VCaP (cell line): Measurements from ENCODE around the gene DYSF.

Experiments
- H3K27ac ChIP-seq: fragments of 450-650 bp; 2 replicates; pipeline ENCODE4 v1.5.1; 2017
- TF ChIP-seq, protein P1 (sequence below): fragments of 450-650 bp; conservative IDR thresholded peaks from 2 replicates; pipeline ENCODE4 v1.5.1; 2017; ENCODE audit warnings: mild to moderate bottlenecking, moderate library complexity

Gene DYSF

DNA sequence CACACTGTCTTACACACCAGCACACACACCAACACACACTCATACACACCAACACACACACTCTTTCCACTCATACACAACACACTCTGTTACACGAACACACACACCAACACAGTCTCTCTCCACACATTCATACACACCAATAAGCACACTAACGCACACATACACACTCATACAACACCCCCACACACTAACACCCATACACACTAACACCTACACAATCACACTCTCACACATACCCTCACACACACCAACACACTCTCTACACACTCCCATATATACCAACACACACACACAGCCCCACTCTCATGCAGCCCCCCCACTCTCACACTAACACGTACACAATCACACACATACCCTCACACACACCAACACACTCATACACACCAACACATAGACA lies 123.8 kb downstream of the DYSF start:
- no peak overlapping the region for H3K27ac ChIP-seq
- TF ChIP-seq, protein P1, sequence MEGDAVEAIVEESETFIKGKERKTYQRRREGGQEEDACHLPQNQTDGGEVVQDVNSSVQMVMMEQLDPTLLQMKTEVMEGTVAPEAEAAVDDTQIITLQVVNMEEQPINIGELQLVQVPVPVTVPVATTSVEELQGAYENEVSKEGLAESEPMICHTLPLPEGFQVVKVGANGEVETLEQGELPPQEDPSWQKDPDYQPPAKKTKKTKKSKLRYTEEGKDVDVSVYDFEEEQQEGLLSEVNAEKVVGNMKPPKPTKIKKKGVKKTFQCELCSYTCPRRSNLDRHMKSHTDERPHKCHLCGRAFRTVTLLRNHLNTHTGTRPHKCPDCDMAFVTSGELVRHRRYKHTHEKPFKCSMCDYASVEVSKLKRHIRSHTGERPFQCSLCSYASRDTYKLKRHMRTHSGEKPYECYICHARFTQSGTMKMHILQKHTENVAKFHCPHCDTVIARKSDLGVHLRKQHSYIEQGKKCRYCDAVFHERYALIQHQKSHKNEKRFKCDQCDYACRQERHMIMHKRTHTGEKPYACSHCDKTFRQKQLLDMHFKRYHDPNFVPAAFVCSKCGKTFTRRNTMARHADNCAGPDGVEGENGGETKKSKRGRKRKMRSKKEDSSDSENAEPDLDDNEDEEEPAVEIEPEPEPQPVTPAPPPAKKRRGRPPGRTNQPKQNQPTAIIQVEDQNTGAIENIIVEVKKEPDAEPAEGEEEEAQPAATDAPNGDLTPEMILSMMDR = no peak

DNA sequence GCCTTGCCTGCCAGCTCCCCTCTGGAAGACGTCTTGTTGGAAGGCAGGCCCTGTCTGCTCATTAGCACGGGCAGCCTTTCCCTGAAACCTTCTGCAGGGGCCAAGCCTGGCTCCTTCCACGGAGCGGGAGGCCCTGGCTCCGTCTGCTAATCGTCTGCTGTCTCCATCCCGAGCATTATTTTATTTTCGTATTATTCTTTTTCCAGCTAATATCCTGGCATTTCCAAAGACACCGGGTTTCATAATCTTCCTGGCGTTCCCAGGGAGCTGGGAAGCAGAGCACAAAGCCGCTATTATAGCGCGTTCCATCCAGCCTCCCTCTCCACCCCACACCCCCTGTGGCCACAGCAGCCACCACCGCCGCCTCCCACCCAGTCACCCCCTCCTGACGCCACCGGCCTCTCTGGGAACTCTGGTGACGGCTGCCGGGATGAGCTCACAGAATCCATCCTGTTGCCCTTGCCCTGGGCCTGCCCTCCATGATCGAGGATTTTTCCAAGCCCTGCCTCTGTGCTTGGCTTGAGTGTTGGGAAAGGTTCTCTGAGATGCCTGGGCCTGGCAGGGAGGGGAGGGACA lies 125.5 kb downstream of the DYSF start:
- TF ChIP-seq, protein P1 = no peak
- no peak overlapping the region for H3K27ac ChIP-seq

DNA sequence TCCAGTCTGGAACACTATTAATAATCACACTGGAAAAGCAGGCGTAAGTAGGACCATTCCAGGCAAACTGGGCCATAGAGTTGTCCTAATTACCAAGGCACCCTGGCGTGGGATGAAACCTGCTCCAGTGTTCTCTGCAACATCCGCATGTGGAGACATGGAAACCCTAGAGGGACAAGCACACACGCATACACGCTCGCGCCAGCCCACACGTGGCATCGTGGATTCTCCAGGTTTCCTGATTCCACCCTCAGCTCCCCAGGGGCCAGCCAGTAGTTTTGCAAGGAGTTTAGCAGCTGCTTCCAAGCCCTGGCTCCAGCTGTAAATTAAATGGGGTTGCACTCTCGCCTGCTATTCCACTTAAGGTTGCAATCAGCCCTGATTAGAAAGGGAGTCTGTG lies 127.7 kb downstream of the DYSF start:
- no peak overlapping the region for H3K27ac ChIP-seq
- TF ChIP-seq, protein P1 = no peak

DNA sequence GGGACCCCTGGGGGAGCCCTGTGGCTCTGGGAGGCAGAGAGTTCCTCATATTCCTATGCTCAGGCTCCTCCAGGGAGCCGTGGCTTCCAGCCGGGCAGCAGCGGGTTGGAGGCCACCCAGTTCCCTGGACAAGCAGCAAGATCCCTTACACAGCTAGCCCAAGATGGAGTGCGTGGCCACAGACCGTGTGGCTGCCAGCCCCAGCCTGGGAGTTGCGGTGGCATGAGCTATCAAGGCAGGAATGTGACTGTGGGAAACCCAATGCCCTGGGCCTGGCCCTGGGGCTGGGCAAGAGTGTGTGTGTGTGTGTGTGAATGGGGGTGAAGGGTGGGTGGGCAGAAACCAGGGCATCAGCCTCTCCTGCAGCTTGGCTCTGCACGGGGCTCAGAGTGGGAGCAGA lies 130.5 kb downstream of the DYSF start:
- H3K27ac ChIP-seq = no peak overlapping the region
- TF ChIP-seq, protein P1 = no peak

DNA sequence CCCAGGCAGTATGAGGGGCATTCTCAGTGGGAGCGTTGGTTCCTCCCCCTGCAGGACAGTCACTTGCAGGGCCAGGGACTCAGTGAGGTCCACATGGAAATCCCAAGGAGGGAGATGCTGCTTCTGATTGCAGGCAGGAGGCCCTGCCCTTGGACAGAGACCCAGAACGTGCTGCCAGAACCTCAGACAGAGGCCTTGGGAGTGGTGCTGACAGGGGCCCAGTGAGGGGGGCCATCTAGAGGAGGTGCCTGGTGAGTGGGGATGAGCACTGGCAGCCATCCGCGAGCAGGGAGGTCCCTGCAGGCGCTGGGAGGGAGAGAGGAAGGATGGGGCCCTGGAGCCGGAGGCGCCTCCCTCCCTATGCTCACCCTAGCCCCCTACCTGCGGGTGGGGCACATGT lies 133.1 kb downstream of the DYSF start:
- TF ChIP-seq, protein P1 = no peak
- H3K27ac ChIP-seq = no peak overlapping the region

DNA sequence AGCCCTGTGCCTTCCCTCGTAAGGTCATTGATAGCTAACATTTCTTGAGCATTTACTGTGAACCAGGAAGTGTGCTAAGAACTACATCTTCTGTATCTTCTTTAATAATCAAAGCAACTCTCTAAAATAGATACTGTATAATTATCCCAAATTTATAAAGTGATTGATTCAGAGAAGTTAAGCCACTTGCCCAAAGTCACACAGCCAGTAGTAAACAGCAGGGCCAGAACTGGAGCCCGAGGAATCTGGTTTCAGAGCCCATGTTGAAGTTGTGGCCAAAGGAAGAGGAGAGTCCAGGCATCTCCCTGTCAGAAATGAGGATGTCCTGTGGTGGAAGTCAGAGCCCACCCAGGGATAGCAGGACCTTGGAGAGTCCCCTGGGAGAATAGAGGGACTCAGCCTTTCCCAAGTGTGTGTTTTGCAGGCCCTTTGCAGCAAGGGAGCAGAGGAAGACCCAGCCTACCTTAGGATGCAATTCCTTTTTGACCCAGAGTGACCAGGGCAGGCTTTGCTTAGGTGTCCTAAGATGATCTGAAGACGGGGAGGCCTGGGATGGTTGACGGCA lies 134.2 kb downstream of the DYSF start:
- no peak overlapping the region for H3K27ac ChIP-seq
- TF ChIP-seq, protein P1 = no peak

DNA sequence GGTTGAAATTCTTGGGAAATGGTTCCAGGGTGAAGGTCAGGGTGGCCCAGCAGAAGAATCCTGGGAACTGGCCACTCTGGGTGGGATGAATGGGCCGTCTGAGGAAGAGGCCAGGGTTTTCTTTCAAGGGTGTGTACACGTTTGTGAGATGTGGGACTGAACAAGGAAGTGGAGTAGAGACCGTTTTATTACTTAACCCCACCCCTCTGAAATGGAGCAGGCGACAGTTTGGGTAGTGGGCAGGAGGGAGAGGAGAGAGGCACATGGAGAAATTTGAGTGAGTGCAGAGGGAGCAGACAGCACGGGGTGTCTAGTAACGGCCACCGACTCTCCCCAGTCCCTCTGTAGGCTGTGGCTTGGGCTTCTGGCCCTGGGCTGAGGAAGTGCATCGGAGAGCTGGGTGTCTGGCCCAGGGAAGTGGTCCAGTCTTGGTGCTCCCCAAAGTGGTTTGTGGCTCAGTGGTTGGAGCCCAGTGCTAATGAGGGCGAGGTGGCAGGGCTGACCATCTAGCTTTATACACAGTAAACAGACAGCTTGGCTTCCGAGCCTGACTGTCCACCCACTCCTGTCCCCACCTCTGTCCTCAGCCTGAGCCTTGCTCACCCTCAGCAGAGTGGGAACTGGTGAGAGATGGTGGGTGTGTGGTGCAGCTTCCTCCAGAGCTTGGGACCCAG lies 135.3 kb downstream of the DYSF start:
- TF ChIP-seq, protein P1 = no peak
- no peak overlapping the region for H3K27ac ChIP-seq
